SK-N-SH (cell line): ENCODE results near the gene IRF3. TPM values are rescaled to one million over a fixed set of nuclear protein-coding genes. Genes with fewer than 3 reads are reported as not detected.

Experiments used
- CTCF ChIA-PET: fragments of 300-600, 350-600 bp; formaldehyde crosslinking; extraction: SDS; loops from one replicate; lab custom pipeline; 2021; lab: Yijun Ruan, JAX
- POLR2A ChIA-PET: fragments of 350-600 bp; sonication (Branson Sonifier 250); formaldehyde crosslinking; extraction: SDS; loops from one replicate; lab custom pipeline; 2020; ENCODE audit warnings: antibody characterized with exemption, inconsistent platforms; lab: Yijun Ruan, JAX
- DNase-seq: peaks from one replicate; pipeline ENCODE4 v3.0.0; 2012
- H2AFZ ChIP-seq: fragments of 200-600 bp; sonication (generic); 2 replicates; pipeline ENCODE4 v1.8.1; 2016; ENCODE audit warnings: antibody characterized with exemption, mild to moderate bottlenecking, low read depth
- H3F3A ChIP-seq: fragments of 200-600 bp; sonication (generic); replicated peaks from 2 replicates; pipeline ENCODE3; 2016; ENCODE audit warnings: antibody characterized with exemption, mild to moderate bottlenecking; ENCODE audit not compliant: insufficient read depth
- H3K27ac ChIP-seq, 2 experiments: fragments of 200-500 bp in 1 of 2; fragments of 200-600 bp in 1 of 2; sonication (Bioruptor generic) in 1 of 2; sonication (generic), shearing (Covaris generic) in 1 of 2; 2 replicates each; pipeline versions ENCODE4 v1.5.1 to v1.6.1; 2014 to 2016; ENCODE audit warnings: low read depth in 2 of 2, inconsistent platforms in 1 of 2, low read length in 1 of 2, mild to moderate bottlenecking in 1 of 2, mixed read lengths in 1 of 2
- H3K27me3 ChIP-seq: fragments of 200-600 bp; sonication (generic), shearing (Covaris generic); 2 replicates; pipeline ENCODE4 v1.6.1; 2016; ENCODE audit warnings: mixed run types; ENCODE audit not compliant: insufficient read depth
- H3K36me3 ChIP-seq, 2 experiments: fragments of 200-500 bp in 1 of 2; fragments of 200-600 bp in 1 of 2; sonication (Bioruptor generic) in 1 of 2; sonication (generic) in 1 of 2; replicated peaks in 1 of 2; 2 replicates each; pipeline versions ENCODE3 to v1.5.1; 2014 to 2016; ENCODE audit warnings: low read length in 1 of 2, mild to moderate bottlenecking in 1 of 2; ENCODE audit not compliant: insufficient read depth in 2 of 2, control insufficient read depth in 1 of 2
- H3K4me1 ChIP-seq, 2 experiments: fragments of 200-500 bp in 1 of 2; fragments of 200-600 bp in 1 of 2; sonication (Bioruptor generic) in 1 of 2; sonication (generic), shearing (Covaris generic) in 1 of 2; 2 replicates each; pipeline versions ENCODE4 v1.5.1 to v1.6.1; 2014 to 2016; ENCODE audit warnings: low read depth in 1 of 2, low read length in 1 of 2, mixed run types in 1 of 2; ENCODE audit not compliant: insufficient read depth in 2 of 2, control insufficient read depth in 1 of 2
- H3K4me2 ChIP-seq: fragments of 200-600 bp; sonication (generic), shearing (Covaris generic); 2 replicates; pipeline ENCODE4 v1.6.1; 2017; ENCODE audit warnings: mixed run types
- H3K4me3 ChIP-seq, 2 experiments: fragments of 200-500 bp in 1 of 2; fragments of 200-600 bp in 1 of 2; sonication (Bioruptor generic) in 1 of 2; sonication (generic), shearing (Covaris generic) in 1 of 2; 2 replicates each; pipeline versions ENCODE4 v1.5.1 to v1.8.1; 2014 to 2016; ENCODE audit warnings: low read depth in 2 of 2, inconsistent platforms in 1 of 2, low read length in 1 of 2, mild to moderate bottlenecking in 1 of 2, mixed read lengths in 1 of 2, moderate library complexity in 1 of 2
- H3K79me2 ChIP-seq: fragments of 200-600 bp; sonication (generic); 2 replicates; pipeline ENCODE4 v1.8.1; 2017; ENCODE audit warnings: mild to moderate bottlenecking; ENCODE audit not compliant: insufficient read depth
- H3K9ac ChIP-seq: fragments of 200-600 bp; sonication (generic); 2 replicates; pipeline ENCODE4 v1.6.1; 2017; ENCODE audit warnings: mixed run types
- H3K9me2 ChIP-seq: fragments of 200-600 bp; sonication (generic); 2 replicates; pipeline ENCODE4 v1.6.1; 2017; ENCODE audit warnings: mixed run types
- H3K9me3 ChIP-seq: fragments of 200-600 bp; sonication (generic); 2 replicates; pipeline ENCODE4 v1.6.1; 2017; ENCODE audit warnings: mixed run types, mild to moderate bottlenecking, moderate library complexity
- H4K20me1 ChIP-seq: fragments of 200-600 bp; sonication (generic); 2 replicates; pipeline ENCODE4 v1.6.1; 2017; ENCODE audit warnings: mild to moderate bottlenecking, mixed run types; ENCODE audit not compliant: insufficient read depth
- EZH2phosphoT487 ChIP-seq: fragments of 200-600 bp; sonication (generic); IDR thresholded peaks from 2 replicates; pipeline ENCODE4 v1.6.1; 2017; ENCODE audit warnings: low read depth, mixed run types, mild to moderate bottlenecking, antibody characterized with exemption, moderate library complexity, borderline replicate concordance
- FOSL2 ChIP-seq: IDR thresholded peaks from 2 replicates; pipeline ENCODE4 v1.4.0; 2012; ENCODE audit warnings: low read depth, mild to moderate bottlenecking, moderate library complexity, borderline replicate concordance
- GABPA ChIP-seq: IDR thresholded peaks from 2 replicates; pipeline ENCODE4 v1.4.0; 2012; ENCODE audit warnings: low read depth, mild to moderate bottlenecking
- GATA2 ChIP-seq: sonication (generic); formaldehyde crosslinking; IDR thresholded peaks from 2 replicates; pipeline ENCODE4 v1.5.0; 2020; ENCODE audit warnings: mild to moderate bottlenecking, missing genetic modification reagents
- MEF2A ChIP-seq: IDR thresholded peaks from 2 replicates; pipeline ENCODE4 v1.4.0; 2012; ENCODE audit warnings: low read depth, borderline replicate concordance
- MXI1 ChIP-seq: IDR thresholded peaks from 2 replicates; pipeline ENCODE4 v1.6.1; 2012; ENCODE audit warnings: mild to moderate bottlenecking, low read depth, low read length, improper control_type of control experiment
- NRF1 ChIP-seq: IDR thresholded peaks from 2 replicates; pipeline ENCODE4 v1.6.1; 2012; ENCODE audit warnings: low read depth, mild to moderate bottlenecking, low read length
- POLR2AphosphoS5 ChIP-seq: IDR thresholded peaks from 2 replicates; pipeline ENCODE4 v1.6.1; 2012; ENCODE audit warnings: low read depth, low read length
- RCOR1 ChIP-seq: fragments of 150-350 bp; IDR thresholded peaks from 2 replicates; pipeline ENCODE4 v1.6.1; 2017; ENCODE audit warnings: antibody characterized with exemption, low read length
- RFX5 ChIP-seq: IDR thresholded peaks from 2 replicates; pipeline ENCODE4 v1.6.1; 2012; ENCODE audit warnings: mild to moderate bottlenecking, improper control_type of control experiment, low read length
- RXRA ChIP-seq: IDR thresholded peaks from 2 replicates; pipeline ENCODE4 v1.4.0; 2012; ENCODE audit warnings: low read depth, mild to moderate bottlenecking, borderline replicate concordance
- SMC3 ChIP-seq: IDR thresholded peaks from 2 replicates; pipeline ENCODE4 v1.6.1; 2012; ENCODE audit warnings: low read depth, low read length, improper control_type of control experiment
- TAF1 ChIP-seq: IDR thresholded peaks from 2 replicates; pipeline ENCODE4 v1.6.1; 2012; ENCODE audit warnings: low read depth, mild to moderate bottlenecking, low read length, moderate library complexity, borderline replicate concordance
- USF1 ChIP-seq: IDR thresholded peaks from 2 replicates; pipeline ENCODE4 v1.4.0; 2012; ENCODE audit warnings: low read depth, borderline replicate concordance
- WGBS: methylation state at CpG from one replicate; pipeline ENCODE4 v1.1.6; 2017; ENCODE audit warnings: low lambda C conversion rate; 5-methylcytosine and 5-hydroxymethylcytosine counted together
- polyA plus RNA-seq, 3 experiments: library from polyadenylated mRNA; depleted of rRNA; stranded (reverse); fragments of >200 nt; gene quantifications; 2 replicates each; pipeline ENCODE4 v1.2.3, GENCODE V29; 2012
- TF ChIP-seq, protein P1 (sequence below): IDR thresholded peaks from 2 replicates; pipeline ENCODE4 v1.6.1; 2012; ENCODE audit warnings: mild to moderate bottlenecking, low read depth, low read length, moderate library complexity
- TF ChIP-seq, protein P2 (sequence below): fragments of 200-600 bp; sonication (generic); IDR thresholded peaks from 2 replicates; pipeline ENCODE4 v1.6.1; 2017; ENCODE audit warnings: antibody characterized with exemption, mild to moderate bottlenecking, moderate library complexity
- TF ChIP-seq, protein P3 (sequence below): fragments of 150-350 bp; IDR thresholded peaks from 2 replicates; pipeline ENCODE4 v1.6.1; 2016; ENCODE audit warnings: mild to moderate bottlenecking, low read depth, low read length

IRF3 gene
- polyA plus RNA-seq, 1 of the 3 experiments (the other 2 are of a cell fraction), result 112 TPM

GRCh38 chr19:49651820-49652550, 13.7 kb downstream of the IRF3 start:
- Histone ChIP-seq H3K4me3 (no peak overlapping the region), H3K27me3 (no peaks in the 10 kb centered on the region), H4K20me1 (0 out of 2 replicates have a peak, but pooled peaks cover 10% of the 10 kb centered on the region), H3K4me1 (no peaks in the 10 kb centered on the region), H3K4me2 (no peak overlapping the region), H3K9me2 (no peaks in the 10 kb centered on the region), H2AFZ (no peak overlapping the region), H3K36me3 (peaks cover 23 to 61% of the 10 kb centered on the region in 2 experiments), H3K9ac (no peak overlapping the region), H3K9me3 (no peaks in the 10 kb centered on the region), H3F3A (no peaks in the 10 kb centered on the region), H3K27ac (no peak overlapping the region), H3K79me2 (peaks cover 36% of the 10 kb centered on the region)
- TF ChIP-seq FOSL2 (no peak), POLR2AphosphoS5 (no peak), GATA2 (CRISPR knock-in tag) (no peak), SMC3 (no peak), RFX5 (no peak), MEF2A (no peak), GABPA (no peak)
- TF ChIP-seq, protein P1, sequence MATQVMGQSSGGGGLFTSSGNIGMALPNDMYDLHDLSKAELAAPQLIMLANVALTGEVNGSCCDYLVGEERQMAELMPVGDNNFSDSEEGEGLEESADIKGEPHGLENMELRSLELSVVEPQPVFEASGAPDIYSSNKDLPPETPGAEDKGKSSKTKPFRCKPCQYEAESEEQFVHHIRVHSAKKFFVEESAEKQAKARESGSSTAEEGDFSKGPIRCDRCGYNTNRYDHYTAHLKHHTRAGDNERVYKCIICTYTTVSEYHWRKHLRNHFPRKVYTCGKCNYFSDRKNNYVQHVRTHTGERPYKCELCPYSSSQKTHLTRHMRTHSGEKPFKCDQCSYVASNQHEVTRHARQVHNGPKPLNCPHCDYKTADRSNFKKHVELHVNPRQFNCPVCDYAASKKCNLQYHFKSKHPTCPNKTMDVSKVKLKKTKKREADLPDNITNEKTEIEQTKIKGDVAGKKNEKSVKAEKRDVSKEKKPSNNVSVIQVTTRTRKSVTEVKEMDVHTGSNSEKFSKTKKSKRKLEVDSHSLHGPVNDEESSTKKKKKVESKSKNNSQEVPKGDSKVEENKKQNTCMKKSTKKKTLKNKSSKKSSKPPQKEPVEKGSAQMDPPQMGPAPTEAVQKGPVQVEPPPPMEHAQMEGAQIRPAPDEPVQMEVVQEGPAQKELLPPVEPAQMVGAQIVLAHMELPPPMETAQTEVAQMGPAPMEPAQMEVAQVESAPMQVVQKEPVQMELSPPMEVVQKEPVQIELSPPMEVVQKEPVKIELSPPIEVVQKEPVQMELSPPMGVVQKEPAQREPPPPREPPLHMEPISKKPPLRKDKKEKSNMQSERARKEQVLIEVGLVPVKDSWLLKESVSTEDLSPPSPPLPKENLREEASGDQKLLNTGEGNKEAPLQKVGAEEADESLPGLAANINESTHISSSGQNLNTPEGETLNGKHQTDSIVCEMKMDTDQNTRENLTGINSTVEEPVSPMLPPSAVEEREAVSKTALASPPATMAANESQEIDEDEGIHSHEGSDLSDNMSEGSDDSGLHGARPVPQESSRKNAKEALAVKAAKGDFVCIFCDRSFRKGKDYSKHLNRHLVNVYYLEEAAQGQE, result no peak
- WGBS, result 96% methylated on average over 81 of the region's 110 CpGs
- POLR2A ChIA-PET, result no interaction called here
- no peak for DNase-seq
- CTCF ChIA-PET, result no interaction called here

DNA sequence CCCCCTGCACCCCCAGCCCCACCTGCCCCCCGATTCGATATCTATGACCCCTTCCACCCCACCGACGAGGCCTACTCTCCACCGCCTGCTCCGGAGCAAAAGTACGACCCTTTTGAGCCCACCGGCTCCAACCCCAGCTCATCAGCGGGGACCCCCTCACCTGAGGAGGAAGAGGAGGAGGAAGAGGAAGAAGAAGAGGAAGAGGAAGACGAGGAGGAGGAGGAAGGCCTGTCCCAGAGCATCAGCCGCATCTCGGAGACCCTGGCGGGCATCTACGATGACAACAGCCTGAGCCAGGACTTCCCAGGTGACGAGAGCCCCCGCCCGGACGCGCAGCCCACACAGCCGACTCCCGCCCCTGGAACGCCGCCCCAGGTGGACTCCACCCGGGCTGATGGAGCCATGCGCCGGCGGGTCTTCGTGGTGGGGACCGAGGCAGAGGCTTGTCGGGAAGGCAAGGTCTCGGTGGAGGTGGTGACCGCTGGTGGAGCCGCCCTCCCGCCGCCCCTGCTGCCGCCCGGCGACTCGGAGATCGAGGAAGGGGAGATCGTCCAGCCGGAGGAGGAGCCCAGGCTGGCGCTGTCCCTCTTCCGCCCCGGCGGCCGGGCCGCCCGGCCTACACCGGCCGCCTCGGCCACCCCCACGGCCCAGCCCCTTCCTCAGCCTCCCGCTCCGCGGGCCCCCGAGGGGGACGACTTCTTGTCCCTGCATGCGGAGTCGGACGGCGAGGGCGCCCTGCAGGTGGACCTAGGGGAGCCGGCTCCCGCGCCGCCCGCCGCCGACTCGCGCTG, 14.4 kb downstream of the IRF3 start:
- Histone ChIP-seq H3F3A (no peaks in the 10 kb centered on the region), H3K27me3 (no peaks in the 10 kb centered on the region), H3K9me2 (no peaks in the 10 kb centered on the region), H3K4me1 (no peaks in the 10 kb centered on the region), H3K9me3 (no peaks in the 10 kb centered on the region), H3K36me3 (peaks cover 27 to 61% of the 10 kb centered on the region in 2 experiments), H3K4me3 (no peak overlapping the region), H2AFZ (no peak overlapping the region), H3K4me2 (no peak overlapping the region), H3K9ac (no peak overlapping the region), H3K79me2 (peaks cover 44% of the 10 kb centered on the region), H3K27ac (no peak overlapping the region), H4K20me1 (0 out of 2 replicates have a peak, but pooled peaks cover 10% of the 10 kb centered on the region)
- DNase-seq, result no peak
- WGBS, result 97% methylated on average over 34 of the region's 72 CpGs
- ChIA-PET CTCF (no interaction called here), POLR2A (no interaction called here)
- TF ChIP-seq, protein P2, sequence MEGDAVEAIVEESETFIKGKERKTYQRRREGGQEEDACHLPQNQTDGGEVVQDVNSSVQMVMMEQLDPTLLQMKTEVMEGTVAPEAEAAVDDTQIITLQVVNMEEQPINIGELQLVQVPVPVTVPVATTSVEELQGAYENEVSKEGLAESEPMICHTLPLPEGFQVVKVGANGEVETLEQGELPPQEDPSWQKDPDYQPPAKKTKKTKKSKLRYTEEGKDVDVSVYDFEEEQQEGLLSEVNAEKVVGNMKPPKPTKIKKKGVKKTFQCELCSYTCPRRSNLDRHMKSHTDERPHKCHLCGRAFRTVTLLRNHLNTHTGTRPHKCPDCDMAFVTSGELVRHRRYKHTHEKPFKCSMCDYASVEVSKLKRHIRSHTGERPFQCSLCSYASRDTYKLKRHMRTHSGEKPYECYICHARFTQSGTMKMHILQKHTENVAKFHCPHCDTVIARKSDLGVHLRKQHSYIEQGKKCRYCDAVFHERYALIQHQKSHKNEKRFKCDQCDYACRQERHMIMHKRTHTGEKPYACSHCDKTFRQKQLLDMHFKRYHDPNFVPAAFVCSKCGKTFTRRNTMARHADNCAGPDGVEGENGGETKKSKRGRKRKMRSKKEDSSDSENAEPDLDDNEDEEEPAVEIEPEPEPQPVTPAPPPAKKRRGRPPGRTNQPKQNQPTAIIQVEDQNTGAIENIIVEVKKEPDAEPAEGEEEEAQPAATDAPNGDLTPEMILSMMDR, result no peak
- no peak for TF ChIP-seq EZH2phosphoT487
- no peak for TF ChIP-seq MXI1
- no peak for TF ChIP-seq GATA2 (CRISPR knock-in tag)
- TF ChIP-seq FOSL2, result no peak
- TF ChIP-seq GABPA, result no peak
- TF ChIP-seq SMC3, result no peak
- TF ChIP-seq RXRA, result no peak
- TF ChIP-seq RCOR1, result no peak
- TF ChIP-seq USF1, result no peak
- TF ChIP-seq, protein P3, sequence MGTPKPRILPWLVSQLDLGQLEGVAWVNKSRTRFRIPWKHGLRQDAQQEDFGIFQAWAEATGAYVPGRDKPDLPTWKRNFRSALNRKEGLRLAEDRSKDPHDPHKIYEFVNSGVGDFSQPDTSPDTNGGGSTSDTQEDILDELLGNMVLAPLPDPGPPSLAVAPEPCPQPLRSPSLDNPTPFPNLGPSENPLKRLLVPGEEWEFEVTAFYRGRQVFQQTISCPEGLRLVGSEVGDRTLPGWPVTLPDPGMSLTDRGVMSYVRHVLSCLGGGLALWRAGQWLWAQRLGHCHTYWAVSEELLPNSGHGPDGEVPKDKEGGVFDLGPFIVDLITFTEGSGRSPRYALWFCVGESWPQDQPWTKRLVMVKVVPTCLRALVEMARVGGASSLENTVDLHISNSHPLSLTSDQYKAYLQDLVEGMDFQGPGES, result no peak
- no peak for TF ChIP-seq NRF1
- TF ChIP-seq TAF1, result no peak
